GM19324 (cell line): ENCODE data around the gene NHSL1.

Experiments
- ATAC-seq: cut with Tn5 transposase; IDR thresholded peaks from one replicate; pipeline ENCODE4 v1.9.1; 2021; ENCODE audit warnings: mild to moderate bottlenecking, moderate library complexity; ENCODE audit not compliant: unreplicated experiment, low FRiP score

Gene NHSL1

GRCh38 chr6:138467901-138468300 is 31.4 kb downstream of the NHSL1 start:
- ATAC-seq, result no peak

- ATAC-seq, result no peak
Measured at GRCh38 chr6:138465007-138465645, 34.2 kb downstream of the NHSL1 start.

GRCh38 chr6:138464085-138464484 is 35.2 kb downstream of the NHSL1 start:
- ATAC-seq, result no peak

- no peak for ATAC-seq
Measured at GRCh38 chr6:138461647-138462046, 37.6 kb downstream of the NHSL1 start.

GRCh38 chr6:138456401-138456790 is 42.9 kb downstream of the NHSL1 start:
- ATAC-seq, result peak; percentile 16

GRCh38 chr6:138455746-138456400 is 43.4 kb downstream of the NHSL1 start:
- peak; percentile 97 for ATAC-seq

GRCh38 chr6:138454981-138455706 is 44.1 kb downstream of the NHSL1 start:
- no peak for ATAC-seq

- ATAC-seq, result no peak
Measured at GRCh38 chr6:138451043-138451442, 48.3 kb downstream of the NHSL1 start.

GRCh38 chr6:138450445-138450844 is 48.8 kb downstream of the NHSL1 start:
- no peak for ATAC-seq

- no peak for ATAC-seq
Measured at GRCh38 chr6:138446821-138447220, 52.5 kb downstream of the NHSL1 start.

- ATAC-seq, result no peak
Measured at GRCh38 chr6:138443979-138444378, 55.3 kb downstream of the NHSL1 start.

- no peak for ATAC-seq
Measured at GRCh38 chr6:138442663-138443062, 56.6 kb downstream of the NHSL1 start.

- no peak for ATAC-seq
Measured at GRCh38 chr6:138441965-138442364, 57.3 kb downstream of the NHSL1 start.

- no peak for ATAC-seq
Measured at GRCh38 chr6:138440758-138441357, 58.4 kb downstream of the NHSL1 start.

- no peak for ATAC-seq
Measured at GRCh38 chr6:138440296-138440695, 59.0 kb downstream of the NHSL1 start.

- ATAC-seq, result no peak
Measured at GRCh38 chr6:138439546-138439945, 59.7 kb downstream of the NHSL1 start.

GRCh38 chr6:138434925-138435324 is 64.4 kb downstream of the NHSL1 start:
- no peak for ATAC-seq

GRCh38 chr6:138434096-138434495 is 65.2 kb downstream of the NHSL1 start:
- no peak for ATAC-seq

GRCh38 chr6:138432063-138432356 is 67.3 kb downstream of the NHSL1 start:
- no peak for ATAC-seq

- ATAC-seq, result no peak
Measured at GRCh38 chr6:138431256-138432062, 67.8 kb downstream of the NHSL1 start.
